IMR-90 (cell line): ENCODE results near the gene IQCM. TPM values are rescaled to one million over a fixed set of nuclear protein-coding genes. Genes with fewer than 3 reads are reported as not detected.
"Not testable (repeated sequence)": the region's sequence is repeated elsewhere in the genome, so short reads cannot be mapped to it uniquely, and the experiment has no call there.

Experiments
- ATAC-seq: fragments of 200-7000 bp; cut with Tn5 transposase; 2 replicates; pipeline ENCODE4 v1.9.1; 2020; ENCODE audit warnings: low read depth, mild to moderate bottlenecking, moderate library complexity
- BruUV-seq: library from RNA; stranded (reverse); fragments of 400-500 nt; replicated peaks from 2 replicates; lab custom pipeline; 2021; lab: Mats Ljungman, UMichigan
- CTCF ChIA-PET: fragments of 300-600 bp; formaldehyde crosslinking; extraction: SDS; loops from one replicate; lab custom pipeline; 2021; ENCODE audit warnings: antibody characterized with exemption; lab: Yijun Ruan, JAX
- POLR2A ChIA-PET: fragments of 300-600 bp; sonication (Branson Sonifier 250); formaldehyde crosslinking; loops from one replicate; lab custom pipeline; 2022; ENCODE audit warnings: antibody characterized with exemption; ENCODE audit not compliant: unreplicated experiment; lab: Charles Lee
- DNase-seq: peaks from one replicate; pipeline ENCODE4 v3.0.0; 2013
- H2AFZ ChIP-seq: replicated peaks from 2 replicates; pipeline ENCODE3; 2013; ENCODE audit warnings: low read length, mild to moderate bottlenecking; ENCODE audit not compliant: poor library complexity
- H2AK5ac ChIP-seq: 2 replicates; pipeline ENCODE4 v1.6.1; 2013; ENCODE audit warnings: low read depth, low read length, inconsistent platforms
- H2AK9ac ChIP-seq: replicated peaks from 2 replicates; pipeline ENCODE3; 2013; ENCODE audit warnings: mild to moderate bottlenecking, low read depth, low read length, moderate library complexity; ENCODE audit not compliant: poor library complexity
- H2BK120ac ChIP-seq: 2 replicates; pipeline ENCODE4 v1.6.1; 2013; ENCODE audit warnings: low read depth, low read length, inconsistent platforms
- H2BK15ac ChIP-seq: 3 replicates; pipeline ENCODE4 v1.6.1; 2013; ENCODE audit warnings: low read depth, low read length, inconsistent platforms
- H2BK20ac ChIP-seq: 2 replicates; pipeline ENCODE4 v1.6.1; 2013; ENCODE audit warnings: low read depth, mild to moderate bottlenecking, inconsistent platforms, low read length, moderate library complexity
- H2BK5ac ChIP-seq: 2 replicates; pipeline ENCODE4 v1.6.1; 2013; ENCODE audit warnings: mild to moderate bottlenecking, low read depth, low read length, inconsistent platforms; ENCODE audit not compliant: poor library complexity, severe bottlenecking
- H3K14ac ChIP-seq: replicated peaks from 2 replicates; pipeline ENCODE4 v1.6.1; 2013; ENCODE audit warnings: low read depth, low read length, inconsistent platforms
- H3K18ac ChIP-seq: 2 replicates; pipeline ENCODE4 v1.6.1; 2013; ENCODE audit warnings: low read depth, low read length, control low read depth
- H3K23ac ChIP-seq: 2 replicates; pipeline ENCODE4 v1.6.1; 2013; ENCODE audit warnings: low read depth, low read length, inconsistent platforms
- H3K27ac ChIP-seq: 2 replicates; pipeline ENCODE4 v1.5.1; 2013; ENCODE audit warnings: mild to moderate bottlenecking, control low read depth, low read length; ENCODE audit not compliant: insufficient read depth
- H3K27me3 ChIP-seq: 2 replicates; pipeline ENCODE4 v1.6.1; 2013; ENCODE audit warnings: low read length; ENCODE audit not compliant: control insufficient read depth, insufficient read depth
- H3K36me3 ChIP-seq: 2 replicates; pipeline ENCODE4 v1.6.1; 2013; ENCODE audit warnings: low read length, mixed read lengths; ENCODE audit not compliant: control insufficient read depth, insufficient read depth
- H3K4ac ChIP-seq: 2 replicates; pipeline ENCODE4 v1.6.1; 2013; ENCODE audit warnings: low read depth, low read length, inconsistent platforms
- H3K4me1 ChIP-seq: 2 replicates; pipeline ENCODE4 v1.6.1; 2013; ENCODE audit warnings: low read length, mixed read lengths; ENCODE audit not compliant: control insufficient read depth, insufficient read depth
- H3K4me2 ChIP-seq: 2 replicates; pipeline ENCODE4 v1.6.1; 2013; ENCODE audit warnings: low read depth, mild to moderate bottlenecking, control low read depth, low read length, moderate library complexity
- H3K4me3 ChIP-seq: 2 replicates; pipeline ENCODE4 v1.5.1; 2013; ENCODE audit warnings: low read depth, mild to moderate bottlenecking, control low read depth, low read length, moderate library complexity; ENCODE audit not compliant: insufficient read depth
- H3K56ac ChIP-seq: 2 replicates; pipeline ENCODE4 v1.6.1; 2013; ENCODE audit warnings: low read length, inconsistent platforms; ENCODE audit not compliant: insufficient read depth; ENCODE audit errors: extremely low read depth
- H3K79me1 ChIP-seq, 2 experiments: 2 replicates each; pipeline ENCODE4 v1.6.1; 2013; ENCODE audit warnings: low read length in 2 of 2, inconsistent platforms in 1 of 2, low read depth in 1 of 2
- H3K9ac ChIP-seq: 2 replicates; pipeline ENCODE4 v1.6.1; 2013; ENCODE audit warnings: low read depth, low read length, control low read depth
- H3K9me1 ChIP-seq: 2 replicates; pipeline ENCODE4 v1.6.1; 2013; ENCODE audit warnings: low read length, inconsistent platforms; ENCODE audit not compliant: insufficient read depth
- H3K9me3 ChIP-seq: 2 replicates; pipeline ENCODE4 v1.6.1; 2013; ENCODE audit warnings: low read length; ENCODE audit not compliant: control insufficient read depth, insufficient read depth
- H4K20me1 ChIP-seq: 2 replicates; pipeline ENCODE4 v1.6.1; 2013; ENCODE audit warnings: low read length, inconsistent platforms; ENCODE audit not compliant: insufficient read depth
- H4K5ac ChIP-seq: 2 replicates; pipeline ENCODE4 v1.6.1; 2013; ENCODE audit warnings: mild to moderate bottlenecking, low read depth, low read length, control low read depth
- H4K8ac ChIP-seq, 2 experiments: 2 replicates each; pipeline ENCODE4 v1.6.1; 2013; ENCODE audit warnings: low read depth in 2 of 2, low read length in 2 of 2, control low read depth in 1 of 2, inconsistent platforms in 1 of 2
- H4K91ac ChIP-seq: 2 replicates; pipeline ENCODE4 v1.6.1; 2013; ENCODE audit warnings: low read depth, low read length, inconsistent platforms; ENCODE audit not compliant: insufficient read depth
- WGBS, 2 experiments: methylation state at CpG; one replicate each; pipeline versions ENCODE4 v1.1.5 to v1.1.7; 2013; ENCODE audit warnings: missing lambda C conversion rate in 2 of 2; ENCODE audit not compliant: insufficient read length in 1 of 2; ENCODE audit errors: extremely low coverage in 2 of 2; 5-methylcytosine and 5-hydroxymethylcytosine counted together
- dilution Hi-C: fragments of 300-500 bp; cut with HindIII; formaldehyde crosslinking; loops from one replicate; pipeline ENCODE4 v1.14.3; 2018; ENCODE audit warnings: low sequenced_read_pairs; ENCODE audit not compliant: unreplicated experiment
- in situ Hi-C: fragments of 300-500 bp; cut with MboI; formaldehyde crosslinking; loops from 3 replicates; pipeline ENCODE4 v1.14.3; 2019; ENCODE audit warnings: low sequenced_read_pairs, inconsistent platforms, mixed read lengths
- intact Hi-C: fragments of 100-400 bp; cut with micrococcal nuclease; formaldehyde crosslinking; loops from 2 replicates; pipeline ENCODE4 v1.10.0; 2022
- polyA plus RNA-seq, 3 experiments: library from polyadenylated mRNA; depleted of rRNA; stranded (reverse); fragments of >200 nt; gene quantifications; 2 replicates each; pipeline ENCODE4 v1.2.3, GENCODE V29; 2012; ENCODE audit warnings: low replicate concordance in 1 of 3
- total RNA-seq: library from RNA; depleted of rRNA; stranded (reverse); fragments of >200 nt; gene quantifications from 2 replicates; pipeline ENCODE4 v1.2.3, GENCODE V29; 2012

IQCM gene
- total and polyA plus RNA-seq, 2 of the 4 experiments (the other 2 are of a cell fraction), result not detected

DNA sequence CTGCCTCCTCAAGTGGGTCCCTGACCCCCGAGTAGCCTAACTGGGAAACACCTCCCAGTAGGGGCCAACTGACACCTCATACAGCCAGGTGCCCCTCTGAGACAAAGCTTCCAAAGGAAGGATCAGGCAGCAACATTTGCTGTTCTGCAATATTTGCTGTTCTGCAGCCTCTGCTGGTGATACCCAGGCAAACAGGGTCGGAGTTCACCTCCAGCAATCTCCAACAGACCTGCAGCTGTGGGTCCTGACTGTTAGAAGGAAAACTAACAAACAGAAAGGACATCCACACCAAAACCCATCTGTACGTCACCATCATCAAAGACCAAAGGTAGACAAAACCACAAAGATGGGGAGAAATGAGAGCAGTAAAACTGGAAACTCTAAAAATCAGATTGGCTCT, 347.0 kb downstream of the IQCM start:
- H2BK20ac ChIP-seq, ATAC-seq, H3K9me3 ChIP-seq, H2BK5ac ChIP-seq, POLR2A ChIA-PET, intact Hi-C loops, CTCF ChIA-PET, H3K9ac ChIP-seq, H3K9me1 ChIP-seq, H3K23ac ChIP-seq, H3K27me3 ChIP-seq, H4K8ac ChIP-seq, H3K36me3 ChIP-seq, H2BK120ac ChIP-seq, H4K5ac ChIP-seq, H3K4ac ChIP-seq, H4K20me1 ChIP-seq, H2AK9ac ChIP-seq, H3K18ac ChIP-seq, H3K79me1 ChIP-seq, DNase-seq, dilution Hi-C loops, H2BK15ac ChIP-seq, H2AFZ ChIP-seq, H3K27ac ChIP-seq, BruUV-seq, H2AK5ac ChIP-seq, in situ Hi-C loops, H3K14ac ChIP-seq, H3K4me3 ChIP-seq, H4K91ac ChIP-seq, H3K4me2 ChIP-seq, H3K56ac ChIP-seq, H3K4me1 ChIP-seq: not testable (repeated sequence)
- no CpG with 5 or more reads among the region's 3 CpGs for WGBS, 2 experiments
